ENCODE measurements around the gene SNAPIN.

- TF ChIP-seq POLR2A (IDR thresholded peaks at IDR 0.05; ENCODE audit: extremely low read depth, insufficient read length) (no peak), CTCF (IDR thresholded peaks at IDR 0.05; ENCODE audit: low read depth, low read length) (no peak)
Observed at GRCh38 chr1:153678519-153679336, 20.2 kb downstream of the SNAPIN start, which contains the start of gene NPR1.
